Measurements from ENCODE around the gene BRSK2.

The BRSK2 gene

GRCh38 chr11:1469911-1470680, 80.4 kb downstream of the BRSK2 start:
- DNase-seq (ENCODE audit: low spot score), result no peak

DNA sequence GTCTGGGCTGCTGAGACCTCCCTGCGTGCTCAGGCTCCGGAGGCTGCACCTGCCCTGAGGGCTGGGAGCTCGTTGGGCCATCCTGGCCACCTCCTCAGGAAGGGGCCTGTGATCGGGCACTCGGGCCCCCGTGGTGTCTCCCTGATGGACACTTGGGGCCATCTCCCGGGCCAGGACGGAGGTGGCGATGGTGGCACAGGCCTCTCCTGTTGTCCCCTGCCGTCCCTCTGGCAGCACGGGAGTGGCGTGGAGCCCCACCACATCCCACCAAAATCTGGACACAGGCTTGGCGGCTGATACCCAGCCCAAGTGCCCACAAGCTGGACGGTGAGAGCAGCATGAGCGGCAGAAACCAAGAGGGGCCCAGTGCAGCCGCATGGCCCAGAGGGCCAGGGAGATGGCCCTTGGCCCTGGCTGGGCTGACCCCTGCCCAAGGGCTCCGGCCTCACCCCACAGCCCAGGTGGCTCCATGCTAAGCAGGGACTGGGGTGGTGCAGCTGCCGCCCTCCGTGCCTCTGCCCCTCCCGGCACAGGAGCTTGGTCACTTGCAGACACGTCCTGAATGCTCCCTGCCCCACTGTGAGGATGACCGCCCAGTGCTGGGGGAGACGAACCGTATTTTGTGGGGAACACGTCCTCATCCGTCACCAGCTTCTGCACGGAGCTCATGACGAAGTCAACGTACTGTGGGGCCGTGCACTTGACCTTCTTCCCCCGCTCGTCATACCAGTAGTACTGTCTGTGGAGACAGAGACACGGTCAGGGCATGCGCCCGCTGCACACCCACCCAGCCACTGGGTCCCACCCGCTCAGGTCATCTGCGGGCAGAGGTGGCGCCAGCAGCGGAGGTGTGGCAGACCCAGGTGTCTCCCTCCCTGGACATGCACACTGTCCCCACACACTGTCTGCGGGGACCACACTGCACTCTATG, 81.2 kb downstream of the BRSK2 start:
- DNase-seq (ENCODE audit: low spot score), result no peak

- no peak for DNase-seq (ENCODE audit: low spot score)
These were observed 82.0 kb downstream of the BRSK2 start for GRCh38 chr11:1471736-1472135.

- no peak for DNase-seq (ENCODE audit: low spot score)
These were observed 82.7 kb downstream of the BRSK2 start for GRCh38 chr11:1472180-1473005.

DNA sequence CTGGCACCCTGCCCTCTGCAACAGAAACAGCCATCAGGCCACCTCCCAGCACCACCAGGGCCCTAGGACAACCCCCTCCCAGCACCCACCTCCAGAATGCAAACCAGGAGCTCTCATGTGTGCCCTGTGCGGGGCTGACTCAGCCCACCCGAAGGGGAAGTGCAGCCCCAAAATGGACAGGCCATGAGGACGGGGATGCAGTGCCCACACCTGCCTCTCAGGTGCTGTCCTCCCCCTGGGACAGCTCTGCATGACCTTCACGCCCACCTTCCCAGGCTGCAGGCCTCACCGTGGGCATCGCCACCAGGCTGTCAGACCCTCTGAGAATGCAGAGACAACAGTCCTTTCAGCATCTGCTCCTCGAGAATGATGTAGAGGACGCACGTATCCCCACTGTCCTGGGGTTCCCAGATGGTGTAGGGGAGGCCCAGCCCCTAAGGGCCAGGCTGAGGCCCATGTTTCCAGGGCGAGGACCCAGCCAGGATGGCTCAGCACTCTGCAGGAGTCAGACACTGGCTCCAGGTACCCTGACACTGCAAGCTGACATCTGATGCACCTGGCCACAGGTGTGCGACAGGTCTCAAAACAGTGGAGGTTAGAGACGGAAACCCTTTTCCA, 83.4 kb downstream of the BRSK2 start:
- DNase-seq (ENCODE audit: low spot score), result no peak

- no peak for DNase-seq (ENCODE audit: low spot score)
These were observed 84.1 kb downstream of the BRSK2 start for GRCh38 chr11:1473786-1474185.

DNA sequence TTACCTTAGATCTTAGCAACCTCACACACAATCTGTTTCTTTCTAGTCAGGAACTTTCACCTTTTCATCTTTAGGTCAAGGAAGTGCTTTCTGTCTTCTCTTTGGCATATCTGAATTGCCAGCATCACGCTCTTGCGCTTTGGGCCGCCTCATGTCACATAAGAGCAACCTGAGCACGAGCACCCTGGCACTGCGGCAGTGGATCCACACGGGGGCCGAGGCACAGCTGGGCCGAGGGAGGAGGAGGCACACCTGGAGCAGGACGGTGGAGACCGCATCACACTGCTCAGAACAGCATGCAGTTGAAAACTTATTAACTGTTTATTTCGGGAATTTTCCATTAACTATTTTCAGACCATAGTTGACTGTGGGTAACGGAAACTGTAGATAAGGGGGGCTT, 86.1 kb downstream of the BRSK2 start:
- no peak for DNase-seq (ENCODE audit: low spot score)

DNA sequence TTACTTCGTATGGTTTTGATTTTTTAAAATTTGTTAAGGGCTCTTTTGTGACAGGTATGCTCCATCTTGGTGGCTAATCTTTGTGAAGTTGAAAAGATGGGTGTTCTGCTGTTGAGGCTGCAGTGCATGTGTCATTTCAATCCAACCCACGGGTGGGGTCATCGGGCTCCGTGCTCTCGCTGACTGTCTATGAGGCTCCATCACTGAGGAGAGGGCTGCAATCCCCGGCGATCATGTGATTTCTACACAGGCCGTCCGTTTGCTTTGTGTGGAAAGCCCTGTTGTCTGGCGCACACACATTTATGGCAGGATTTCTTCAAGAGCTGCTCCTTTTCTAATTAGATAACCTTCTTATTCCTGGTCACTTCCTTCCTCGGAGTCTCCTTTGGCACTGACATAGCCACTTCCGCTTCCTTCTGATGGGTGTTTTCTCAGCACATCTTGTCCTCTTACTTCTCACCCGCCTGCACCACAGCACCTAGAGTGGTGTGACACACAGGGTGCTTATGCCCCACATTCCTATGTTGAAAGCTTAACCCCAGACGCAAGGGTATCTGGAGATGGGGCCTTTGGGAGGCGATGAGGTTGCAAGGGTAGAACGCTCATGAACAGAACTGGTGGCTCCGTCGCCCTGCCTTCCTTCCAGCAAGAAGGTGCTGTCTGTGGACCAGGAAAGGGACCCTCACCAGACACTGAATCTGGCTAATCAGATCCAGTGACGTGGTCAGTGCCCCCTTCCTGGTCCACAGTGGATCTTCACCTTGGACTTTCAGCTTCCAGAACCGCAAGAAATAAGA, 87.4 kb downstream of the BRSK2 start:
- peak; percentile 24 for DNase-seq (ENCODE audit: low spot score)

- no peak for DNase-seq (ENCODE audit: low spot score)
These were observed 88.3 kb downstream of the BRSK2 start for GRCh38 chr11:1478011-1478410.

GRCh38 chr11:1478544-1478943, 88.8 kb downstream of the BRSK2 start:
- DNase-seq (ENCODE audit: low spot score), result no peak

- no peak for DNase-seq (ENCODE audit: low spot score)
These were observed 89.4 kb downstream of the BRSK2 start for GRCh38 chr11:1479006-1479677.

- no peak for DNase-seq (ENCODE audit: low spot score)
These were observed 90.0 kb downstream of the BRSK2 start for GRCh38 chr11:1479678-1480118.

GRCh38 chr11:1480191-1480554, 90.4 kb downstream of the BRSK2 start:
- DNase-seq (ENCODE audit: low spot score), result no peak

DNA sequence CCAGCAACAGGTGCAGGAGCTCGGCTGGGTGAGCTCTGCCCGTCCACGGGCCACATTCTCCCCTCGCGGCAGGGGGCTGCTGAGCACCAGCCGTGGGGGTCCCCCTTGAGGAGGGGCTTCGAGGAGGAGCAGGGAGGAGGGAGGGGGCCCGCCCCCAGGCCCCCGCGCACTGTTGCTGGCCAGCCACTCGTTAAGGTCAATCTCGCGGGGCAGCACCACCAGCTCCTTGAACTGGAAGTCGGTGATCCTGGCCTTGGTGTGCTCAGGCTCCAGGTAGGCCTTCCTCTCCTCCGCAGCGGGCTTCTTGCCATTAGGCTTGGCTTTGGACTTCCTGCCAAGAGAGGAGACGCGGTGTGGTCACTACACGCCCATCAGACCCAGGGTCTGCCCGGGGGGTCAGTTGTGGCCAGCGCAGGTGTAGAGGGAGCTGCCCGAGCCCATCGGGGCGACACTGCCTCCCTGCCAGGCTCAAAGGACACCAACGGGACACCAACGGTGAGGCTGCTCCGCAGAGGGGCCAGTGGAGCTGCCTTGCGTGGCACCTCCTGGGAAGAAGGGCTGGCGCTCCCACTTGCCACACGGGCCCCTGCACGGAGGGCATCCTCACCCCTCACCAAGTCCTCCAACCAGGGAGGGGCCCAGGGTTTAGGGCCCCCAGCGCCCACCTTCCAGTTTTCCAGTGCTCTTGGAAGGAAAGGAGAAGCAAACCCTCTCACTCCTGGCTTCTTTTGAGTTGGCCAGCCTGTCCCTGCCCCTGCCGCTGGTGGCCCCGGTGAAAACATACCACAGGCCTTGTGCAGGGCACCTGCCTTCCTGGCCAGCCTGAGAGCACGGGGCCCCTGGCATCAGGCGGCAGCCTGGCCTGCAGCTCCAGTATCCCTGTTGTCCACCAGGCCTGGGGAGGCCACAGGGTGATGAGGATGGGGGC, 91.1 kb downstream of the BRSK2 start:
- no peak for DNase-seq (ENCODE audit: low spot score)

DNA sequence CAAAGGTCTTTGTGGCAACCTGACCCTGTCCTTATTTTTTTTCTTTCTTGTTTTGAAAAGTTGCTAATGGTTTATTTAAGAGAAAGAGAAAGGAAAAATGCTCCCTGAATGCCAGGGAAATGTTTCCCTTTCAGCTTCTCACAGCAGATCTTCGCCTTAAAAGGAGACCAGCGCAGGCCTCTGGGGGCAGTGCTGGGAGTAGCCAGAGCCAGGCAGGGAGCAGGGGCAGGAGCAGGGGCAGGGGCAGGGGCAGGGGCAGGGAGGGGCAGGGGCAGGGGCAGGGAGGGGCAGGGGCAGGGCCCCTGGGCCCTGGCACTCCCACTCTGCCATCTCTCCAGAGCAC, 91.7 kb downstream of the BRSK2 start:
- no peak for DNase-seq (ENCODE audit: low spot score)

DNA sequence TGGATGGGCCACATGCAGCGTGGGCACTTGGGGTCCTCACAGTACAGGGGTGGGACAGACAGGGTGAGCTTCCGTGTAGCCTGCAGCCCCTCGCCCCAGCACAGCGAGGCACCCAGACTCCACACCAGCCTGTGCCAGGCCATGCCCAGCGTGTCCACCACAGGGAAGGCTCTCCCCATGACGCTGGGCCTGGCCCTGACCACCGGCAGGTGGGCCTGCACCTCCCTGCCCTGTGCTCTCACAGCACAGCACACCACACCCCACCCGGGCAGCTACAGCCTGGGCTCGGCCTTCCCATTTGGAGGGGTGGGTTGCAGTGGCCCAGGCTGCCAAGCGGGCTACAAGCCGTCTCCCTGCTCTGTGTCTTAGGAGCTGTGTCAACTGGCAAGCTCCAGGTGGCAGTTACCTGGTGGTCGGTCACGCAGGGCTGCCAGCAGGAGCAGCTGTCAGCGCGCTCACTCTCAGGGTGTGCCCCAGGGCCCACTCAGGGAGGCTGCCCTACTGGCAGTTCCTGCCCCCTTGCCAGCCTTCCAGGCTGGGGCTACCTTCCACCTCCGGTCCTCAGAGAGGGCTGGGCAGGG, 92.2 kb downstream of the BRSK2 start:
- DNase-seq (ENCODE audit: low spot score), result no peak

- no peak for DNase-seq (ENCODE audit: low spot score)
These were observed 93.1 kb downstream of the BRSK2 start for GRCh38 chr11:1482581-1483444.

GRCh38 chr11:1483445-1483961, 93.8 kb downstream of the BRSK2 start:
- no peak for DNase-seq (ENCODE audit: low spot score)

All from pons (tissue), 1 donor.